Mucosa of descending colon (tissue), 3 donors: Measurements from ENCODE around the gene ZSWIM7. TPM values are rescaled to one million over a fixed set of nuclear protein-coding genes. Genes with fewer than 3 reads are reported as not detected.

Experiments
- ATAC-seq: fragments of 200-7000 bp; cut with Tn5 transposase; one replicate; pipeline ENCODE4 v1.9.1; 2020; ENCODE audit warnings: mild to moderate bottlenecking, moderate library complexity
- DNase-seq, 3 donors: peaks; one replicate each; pipeline ENCODE4 v3.0.0-alpha.2; 2020
- H3K36me3 ChIP-seq: fragments of 200-600 bp; one replicate; pipeline ENCODE4 v1.8.0; 2021; ENCODE audit warnings: low read depth, mild to moderate bottlenecking
- H3K4me1 ChIP-seq: fragments of 200-600 bp; one replicate; pipeline ENCODE4 v1.8.0; 2021; ENCODE audit warnings: low read depth, mild to moderate bottlenecking
- H3K4me3 ChIP-seq: fragments of 200-600 bp; one replicate; pipeline ENCODE4 v1.8.0; 2021; ENCODE audit warnings: mild to moderate bottlenecking
- H3K9me3 ChIP-seq: fragments of 200-600 bp; one replicate; pipeline ENCODE4 v1.8.0; 2021; ENCODE audit warnings: mild to moderate bottlenecking
- CTCF ChIP-seq: fragments of 200-600 bp; IDR thresholded peaks from one replicate; pipeline ENCODE4 v1.8.0; 2022; ENCODE audit warnings: antibody characterized with exemption, mild to moderate bottlenecking
- intact Hi-C, 2 donors: fragments of 100-400 bp; cut with DNase I in 1 of 2; cut with micrococcal nuclease in 1 of 2; formaldehyde crosslinking; loops; one replicate each; pipeline versions ENCODE4 v1.11.0 to v1.11.1; 2022; cut with DNase I, micrococcal nuclease
- total RNA-seq, 3 donors: library from RNA; stranded (reverse); fragmentation: NEBNext Ultra II Directional in 2 of 3; extraction: Animal tissue kit (Norgen Biotek cat#: 25700) in 2 of 3; gene quantifications; one replicate each; pipeline versions ENCODE4 v1.2.1 to v1.2.4, GENCODE V29; 2021 to 2023
- donor health status: DM: no; HTN: no; CAD: no; lungs with moderate emphysema.
- donor health status: DM: no; HTN: no; CAD: no.
- donor health status: DM: no; HTN: yes; CAD: no.

The ZSWIM7 gene
- total RNA-seq, 3 donors from 2014 or later: 17.3 to 32.1 (median 26.0) TPM

- H3K36me3 ChIP-seq: no peaks in the 10 kb centered on the region
- H3K9me3 ChIP-seq: no peaks in the 10 kb centered on the region
- no peak overlapping the region for H3K4me3 ChIP-seq
- peaks cover 22% of the 10 kb centered on the region for H3K4me1 ChIP-seq
- no peak for TF ChIP-seq CTCF
- ATAC-seq (peak; percentile 35), DNase-seq (peak; percentile 52 to 69 (median 68))
- intact Hi-C loops: loop anchor here in 1 of 2 donors (10.0 kb wide), 1 partner anchor 47 kb away; the partner anchor contains the start of genes TTC19 and ZSWIM7
These were observed 51.3 kb downstream of the ZSWIM7 start for GRCh38 chr17:15947976-15948752.

GRCh38 chr17:15947271-15947670 is 52.2 kb downstream of the ZSWIM7 start:
- H3K4me1 ChIP-seq: peaks cover 22% of the 10 kb centered on the region
- DNase-seq: peak; percentile 60 to 70 (median 64)
- no peaks in the 10 kb centered on the region for H3K36me3 ChIP-seq
- ATAC-seq: peak; percentile 63
- no peak overlapping the region for H3K4me3 ChIP-seq
- H3K9me3 ChIP-seq: no peaks in the 10 kb centered on the region
- no peak for TF ChIP-seq CTCF
- intact Hi-C loops: loop anchor here in 1 of 2 donors (10.0 kb wide), 1 partner anchor 48 kb away; the partner anchor contains the start of genes TTC19 and ZSWIM7

- H3K9me3 ChIP-seq: no peaks in the 10 kb centered on the region
- H3K36me3 ChIP-seq: no peaks in the 10 kb centered on the region
- DNase-seq (peak; percentile 49 to 67 (median 63)), ATAC-seq (peak; percentile 22)
- intact Hi-C loops: loop anchor here in 1 of 2 donors (10.0 kb wide), 1 partner anchor 48 kb away; the partner anchor contains the start of genes TTC19 and ZSWIM7
- no peak overlapping the region for H3K4me3 ChIP-seq
- H3K4me1 ChIP-seq: peaks cover 18% of the 10 kb centered on the region
- no peak for TF ChIP-seq CTCF
These were observed 52.8 kb downstream of the ZSWIM7 start for GRCh38 chr17:15946611-15947120.

- H3K9me3 ChIP-seq: no peaks in the 10 kb centered on the region
- peaks cover 11% of the 10 kb centered on the region for H3K4me1 ChIP-seq
- DNase-seq: peak in 2 of 3 donors; percentile 64 to 72
- no peak for TF ChIP-seq CTCF
- intact Hi-C loops: loop anchor here in 1 of 2 donors (10.0 kb wide), 1 partner anchor 49 kb away; the partner anchor contains the start of genes TTC19 and ZSWIM7
- ATAC-seq: peak; percentile 9
- no peaks in the 10 kb centered on the region for H3K36me3 ChIP-seq
- H3K4me3 ChIP-seq: peak overlapping the region; percentile 22
These were observed 53.8 kb downstream of the ZSWIM7 start for GRCh38 chr17:15945527-15946191.

GRCh38 chr17:15944759-15945526 is 54.6 kb downstream of the ZSWIM7 start, which contains the start of gene ADORA2B:
Gene ADORA2B (plus strand): TSS chr17:15945130. CDS start chr17:15945249, 119 bp downstream.
- DNase-seq (peak; percentile 77 to 87 (median 78)), ATAC-seq (peak; percentile 71)
- peak; percentile 51 for TF ChIP-seq CTCF
- no peaks in the 10 kb centered on the region for H3K36me3 ChIP-seq
- H3K4me1 ChIP-seq: peaks cover 11% of the 10 kb centered on the region
- H3K4me3 ChIP-seq: peak within 1 kb of the TSS; percentile 22
- no peaks in the 10 kb centered on the region for H3K9me3 ChIP-seq
- intact Hi-C loops: loop anchor here in 1 of 2 donors (10.0 kb wide), 1 partner anchor 50 kb away; the partner anchor contains the start of genes TTC19 and ZSWIM7
